Uterus (tissue), 4 donors: Measurements from ENCODE around the gene SLC44A5. TPM values are rescaled to one million over a fixed set of nuclear protein-coding genes. Genes with fewer than 3 reads are reported as not detected.

ENCODE experiments used
- DNase-seq, 2 donors: peaks; one replicate each; pipeline ENCODE4 v3.0.0-alpha.2; 2019 to 2020
- H3K27ac ChIP-seq, 2 donors: fragments of 200-600 bp; sonication (generic); 1 replicate in 1 of 2; 2 replicates in 1 of 2; pipeline ENCODE4 v1.5.1; 2016 to 2018
- H3K27me3 ChIP-seq, 2 donors: fragments of 200-600 bp; sonication (generic); one replicate each; pipeline ENCODE4 v1.5.1; 2018 to 2019; ENCODE audit warnings: control low read depth in 1 of 2
- H3K36me3 ChIP-seq, 2 donors: fragments of 200-600 bp; sonication (generic); one replicate each; pipeline ENCODE4 v1.5.1; 2019; ENCODE audit warnings: control low read depth in 1 of 2
- H3K4me1 ChIP-seq, 2 donors: fragments of 200-600 bp; sonication (generic); one replicate each; pipeline ENCODE4 v1.5.1; 2018 to 2019; ENCODE audit warnings: control low read depth in 1 of 2
- H3K4me3 ChIP-seq, 2 donors: fragments of 200-600 bp; sonication (generic); 1 replicate in 1 of 2; 2 replicates in 1 of 2; pipeline ENCODE4 v1.5.1; 2018 to 2019; ENCODE audit warnings: mild to moderate bottlenecking in 1 of 2
- H3K9me3 ChIP-seq, 2 donors: fragments of 200-600 bp; sonication (generic); one replicate each; pipeline ENCODE4 v1.5.1; 2019; ENCODE audit warnings: control low read depth in 1 of 2
- CTCF ChIP-seq, 4 experiments: fragments of 200-600 bp in 2 of 4; fragments of 450-650 bp in 2 of 4; sonication (generic) in 2 of 4; IDR thresholded peaks; one replicate each; pipeline ENCODE4 v1.5.1; 2016 to 2019; ENCODE audit warnings: antibody characterized with exemption in 4 of 4, mild to moderate bottlenecking in 2 of 4, moderate library complexity in 1 of 4
- POLR2A ChIP-seq, 2 donors: fragments of 450-650 bp; IDR thresholded peaks; one replicate each; pipeline ENCODE4 v1.6.1; 2016; ENCODE audit warnings: antibody characterized with exemption in 2 of 2, mild to moderate bottlenecking in 1 of 2, moderate library complexity in 1 of 2
- intact Hi-C: fragments of 100-400 bp; cut with DNase I; formaldehyde crosslinking; loops from one replicate; pipeline ENCODE4 v1.15.1; 2023; ENCODE audit warnings: low total_unique reads
- total RNA-seq, 4 donors: library from RNA; depleted of rRNA in 3 of 4; stranded (reverse); fragments of >200 nt in 3 of 4; gene quantifications; one replicate each; pipeline versions ENCODE4 v1.1.0 to v1.2.4, GENCODE V29; 2014 to 2023
- donor health status: DM: yes; HTN: yes; CAD: no.

SLC44A5 gene
- total RNA-seq, 4 donors from 2014 or later, result 1.6 to 5.5 (median 5.4) TPM; not detected in 1

- no peaks in the 10 kb centered on the region for H3K4me1 ChIP-seq
- H3K27me3 ChIP-seq, result no peaks in the 10 kb centered on the region
- DNase-seq, result no peak
- intact Hi-C loops, result no loop called here
- H3K36me3 ChIP-seq, result no peaks in the 10 kb centered on the region
- no peaks in the 10 kb centered on the region for H3K9me3 ChIP-seq
- no peak overlapping the region for H3K27ac ChIP-seq
- H3K4me3 ChIP-seq, result no peak overlapping the region
- TF ChIP-seq CTCF (IDR thresholded peaks at IDR 0.05), result no peak
- no peak for TF ChIP-seq POLR2A (IDR thresholded peaks at IDR 0.05)
Measured at GRCh38 chr1:75470448-75470847, 140.5 kb downstream of the SLC44A5 start.

- Histone ChIP-seq H3K27me3 (no peaks in the 10 kb centered on the region), H3K4me1 (no peaks in the 10 kb centered on the region), H3K27ac (no peak overlapping the region), H3K4me3 (no peak overlapping the region), H3K9me3 (no peaks in the 10 kb centered on the region), H3K36me3 (no peaks in the 10 kb centered on the region)
- TF ChIP-seq CTCF (IDR thresholded peaks at IDR 0.05) (no peak), POLR2A (IDR thresholded peaks at IDR 0.05) (no peak)
- intact Hi-C loops, result no loop called here
- no peak for DNase-seq
Measured at GRCh38 chr1:75469586-75470173, 141.2 kb downstream of the SLC44A5 start.

- Histone ChIP-seq H3K36me3 (no peaks in the 10 kb centered on the region), H3K27ac (no peak overlapping the region), H3K9me3 (no peaks in the 10 kb centered on the region), H3K27me3 (no peaks in the 10 kb centered on the region), H3K4me3 (no peak overlapping the region), H3K4me1 (no peaks in the 10 kb centered on the region)
- DNase-seq, result no peak
- TF ChIP-seq CTCF (IDR thresholded peaks at IDR 0.05) (no peak), POLR2A (IDR thresholded peaks at IDR 0.05) (no peak)
- intact Hi-C loops, result no loop called here
Measured at GRCh38 chr1:75461808-75462325, 149.0 kb downstream of the SLC44A5 start.

GRCh38 chr1:75449998-75450397, 160.9 kb downstream of the SLC44A5 start:
- intact Hi-C loops, result no loop called here
- Histone ChIP-seq H3K36me3 (no peaks in the 10 kb centered on the region), H3K9me3 (no peaks in the 10 kb centered on the region), H3K4me1 (no peaks in the 10 kb centered on the region), H3K27ac (no peak overlapping the region), H3K4me3 (no peak overlapping the region), H3K27me3 (no peaks in the 10 kb centered on the region)
- DNase-seq, result no peak
- TF ChIP-seq POLR2A (IDR thresholded peaks at IDR 0.05) (no peak), CTCF (IDR thresholded peaks at IDR 0.05) (no peak)

GRCh38 chr1:75444220-75444619, 166.7 kb downstream of the SLC44A5 start:
- Histone ChIP-seq H3K4me1 (no peaks in the 10 kb centered on the region), H3K27ac (no peak overlapping the region), H3K27me3 (no peaks in the 10 kb centered on the region), H3K4me3 (no peak overlapping the region), H3K36me3 (no peaks in the 10 kb centered on the region), H3K9me3 (no peaks in the 10 kb centered on the region)
- no peak for DNase-seq
- intact Hi-C loops, result no loop called here
- TF ChIP-seq POLR2A (IDR thresholded peaks at IDR 0.05) (no peak), CTCF (IDR thresholded peaks at IDR 0.05) (no peak)
